Ishikawa (cell line): ENCODE results near the gene ACTBL2.

ENCODE experiments used
- CEBPB ChIP-seq: IDR thresholded peaks from 2 replicates; pipeline ENCODE4 v1.6.1; 2012
- CREB1 ChIP-seq: IDR thresholded peaks from 2 replicates; pipeline ENCODE4 v1.6.1; 2012; ENCODE audit warnings: low read depth
- EGR1 ChIP-seq: IDR thresholded peaks from 2 replicates; pipeline ENCODE4 v1.6.1; 2012
- EP300 ChIP-seq: IDR thresholded peaks from 2 replicates; pipeline ENCODE4 v1.6.1; 2012; ENCODE audit warnings: borderline replicate concordance
- FOXM1 ChIP-seq: IDR thresholded peaks from 2 replicates; pipeline ENCODE4 v1.6.1; 2012; ENCODE audit warnings: low read depth, borderline replicate concordance
- MAX ChIP-seq: IDR thresholded peaks from 2 replicates; pipeline ENCODE4 v1.6.1; 2012
- NFIC ChIP-seq: IDR thresholded peaks from 2 replicates; pipeline ENCODE4 v1.6.1; 2012
- RAD21 ChIP-seq: IDR thresholded peaks from 2 replicates; pipeline ENCODE4 v1.6.1; 2012; ENCODE audit warnings: low read depth
- REST ChIP-seq: IDR thresholded peaks from 2 replicates; pipeline ENCODE4 v1.6.1; 2012; ENCODE audit warnings: low read depth, mild to moderate bottlenecking
- TCF12 ChIP-seq: IDR thresholded peaks from 2 replicates; pipeline ENCODE4 v1.6.1; 2012; ENCODE audit warnings: low read depth
- TEAD4 ChIP-seq: IDR thresholded peaks from 2 replicates; pipeline ENCODE4 v1.6.1; 2012
- USF1 ChIP-seq: IDR thresholded peaks from 2 replicates; pipeline ENCODE4 v1.6.1; 2012
- YY1 ChIP-seq: IDR thresholded peaks from 2 replicates; pipeline ENCODE4 v1.6.1; 2012; ENCODE audit warnings: low read depth

Gene ACTBL2

GRCh38 chr5:57437976-57438805 lies 44.4 kb downstream of the ACTBL2 start:
- TF ChIP-seq TCF12 (no peak), YY1 (no peak), CREB1 (no peak), REST (no peak), RAD21 (no peak), FOXM1 (no peak), TEAD4 (no peak)

- TF ChIP-seq REST, result no peak
- no peak for TF ChIP-seq EGR1
- no peak for TF ChIP-seq CEBPB
Measured at GRCh38 chr5:57436586-57436985, 46.0 kb downstream of the ACTBL2 start.

- no peak for TF ChIP-seq TEAD4
- TF ChIP-seq RAD21, result no peak
- TF ChIP-seq REST, result no peak
- no peak for TF ChIP-seq USF1
- TF ChIP-seq YY1, result no peak
- TF ChIP-seq NFIC, result no peak
- TF ChIP-seq FOXM1, result no peak
Measured at GRCh38 chr5:57435701-57436134, 46.9 kb downstream of the ACTBL2 start.

- TF ChIP-seq CEBPB (no peak), EGR1 (no peak), EP300 (no peak), NFIC (no peak)
Measured at GRCh38 chr5:57434683-57435082, 47.9 kb downstream of the ACTBL2 start.

GRCh38 chr5:57434227-57434640 lies 48.4 kb downstream of the ACTBL2 start:
- TF ChIP-seq EP300 (no peak), MAX (no peak), YY1 (no peak), USF1 (no peak), RAD21 (no peak), TEAD4 (no peak)

- TF ChIP-seq TEAD4, result no peak
- no peak for TF ChIP-seq NFIC
- TF ChIP-seq RAD21, result peak; percentile 30
Measured at GRCh38 chr5:57432876-57433275, 49.7 kb downstream of the ACTBL2 start.
